Keratinocyte (primary cell): ENCODE data around the gene NPIPA5. TPM values are rescaled to one million over a fixed set of nuclear protein-coding genes. Genes with fewer than 3 reads are reported as not detected.
"Not testable (repeated sequence)": the region's sequence is repeated elsewhere in the genome, so short reads cannot be mapped to it uniquely, and the experiment has no call there.

ENCODE experiments used
- DNase-seq: peaks from one replicate; pipeline ENCODE4 v3.0.0-alpha.2; 2011; ENCODE audit warnings: low read depth, missing footprints, low spot score
- FAIRE-seq: peaks from 2 replicates; lab custom pipeline; 2011; peaks lifted over from hg19 to GRCh38; lab: Jason Lieb, UNC
- H2AFZ ChIP-seq: 2 replicates; pipeline ENCODE4 v1.6.0; 2012; ENCODE audit warnings: low read length, control low read depth, inconsistent platforms; ENCODE audit not compliant: control insufficient read depth
- H3K27ac ChIP-seq: 2 replicates; pipeline ENCODE4 v1.5.1; 2011; ENCODE audit warnings: low read length; ENCODE audit not compliant: control insufficient read depth, insufficient read depth
- H3K27me3 ChIP-seq: 3 replicates; pipeline ENCODE4 v1.6.0; 2011; ENCODE audit warnings: low read length; ENCODE audit not compliant: control insufficient read depth, insufficient read depth; ENCODE audit errors: extremely low read depth
- H3K36me3 ChIP-seq, 2 experiments: 2 replicates in 1 of 2; 3 replicates in 1 of 2; pipeline ENCODE4 v1.5.1; 2011; ENCODE audit warnings: low read length in 2 of 2, mild to moderate bottlenecking in 1 of 2; ENCODE audit not compliant: control insufficient read depth in 2 of 2, insufficient read depth in 2 of 2; ENCODE audit errors: extremely low read depth in 1 of 2
- H3K4me1 ChIP-seq: 3 replicates; pipeline ENCODE4 v1.5.1; 2011; ENCODE audit warnings: low read length; ENCODE audit not compliant: control insufficient read depth, insufficient read depth; ENCODE audit errors: extremely low read depth
- H3K4me2 ChIP-seq: 3 replicates; pipeline ENCODE4 v1.6.0; 2011; ENCODE audit warnings: low read depth, low read length; ENCODE audit not compliant: control insufficient read depth, insufficient read depth; ENCODE audit errors: extremely low read depth
- H3K4me3 ChIP-seq, 3 experiments: fragments of 200-600 bp in 1 of 3; sonication (generic) in 1 of 3; 2 replicates in 2 of 3; 3 replicates in 1 of 3; pipeline ENCODE4 v1.5.1; 2011 to 2016; ENCODE audit warnings: low read length in 3 of 3, mild to moderate bottlenecking in 3 of 3, control low read depth in 2 of 3, inconsistent platforms in 1 of 3, low read depth in 1 of 3, mixed read lengths in 1 of 3, mixed run types in 1 of 3, moderate library complexity in 1 of 3; ENCODE audit not compliant: control insufficient read depth in 2 of 3, insufficient read depth in 2 of 3; ENCODE audit errors: extremely low read depth in 1 of 3
- H3K79me2 ChIP-seq: 2 replicates; pipeline ENCODE4 v1.6.0; 2012; ENCODE audit warnings: low read length; ENCODE audit not compliant: control insufficient read depth, insufficient read depth
- H3K9ac ChIP-seq: 3 replicates; pipeline ENCODE4 v1.6.0; 2011; ENCODE audit warnings: low read length; ENCODE audit not compliant: control insufficient read depth, insufficient read depth; ENCODE audit errors: extremely low read depth
- H3K9me1 ChIP-seq: 3 replicates; pipeline ENCODE4 v1.6.0; 2011; ENCODE audit warnings: low read length; ENCODE audit not compliant: control insufficient read depth, insufficient read depth; ENCODE audit errors: extremely low read depth
- H3K9me3 ChIP-seq: 2 replicates; pipeline ENCODE4 v1.5.1; 2012; ENCODE audit warnings: low read depth, low read length; ENCODE audit not compliant: control insufficient read depth
- H4K20me1 ChIP-seq: 3 replicates; pipeline ENCODE4 v1.6.0; 2011; ENCODE audit warnings: low read length; ENCODE audit not compliant: control insufficient read depth, insufficient read depth; ENCODE audit errors: extremely low read depth
- dilution Hi-C: fragments of 300-500 bp; cut with MboI; formaldehyde crosslinking; loops from one replicate; pipeline ENCODE4 v1.7.0; 2020; ENCODE audit warnings: low sequenced_read_pairs; ENCODE audit not compliant: extremely low pct_ligation_motif_present
- polyA plus RNA-seq, 5 experiments: library from polyadenylated mRNA; depleted of rRNA in 3 of 5; stranded (reverse) in 3 of 5; stranded (forward) in 1 of 5; unstranded in 1 of 5; fragments of >200 nt; gene quantifications; 1 replicate in 1 of 5; 2 replicates in 3 of 5; 3 replicates in 1 of 5; pipeline versions ENCODE4 v1.2.1 to v1.2.3, GENCODE V29; 2011 to 2012; ENCODE audit warnings: missing spikeins in 2 of 5, low read depth in 1 of 5, low replicate concordance in 1 of 5

NPIPA5 gene
- polyA plus RNA-seq, 1 donor (not counting 4 experiments of a cell fraction or from before 2014, with no cell fraction given), result 9.4 TPM

GRCh38 chr16:15314562-15314961 is 63.5 kb downstream of the NPIPA5 start:
- H3K4me2 ChIP-seq, DNase-seq, H3K9ac ChIP-seq, dilution Hi-C loops, H3K9me1 ChIP-seq, H3K36me3 ChIP-seq, H3K4me1 ChIP-seq, H3K4me3 ChIP-seq, FAIRE-seq, H3K79me2 ChIP-seq, H3K27me3 ChIP-seq, H3K27ac ChIP-seq, H2AFZ ChIP-seq, H3K9me3 ChIP-seq, H4K20me1 ChIP-seq: not testable (repeated sequence)

Other genes starting within 250 kb of the NPIPA5 start
- 0.39 to 0.48 TPM (median 0.40 TPM) in 3 replicates for gene MPV17L, start 17.5 kb upstream of the NPIPA5 start, polyA plus RNA-seq
- gene BMERB1, start 56.3 kb upstream of the NPIPA5 start, polyA plus RNA-seq, result 7.8 to 12.0 TPM (median 8.4 TPM) in 3 replicates